Activated CD8-positive, alpha-beta memory T cell treated with anti-CD3 and anti-CD28 coated beads, Interleukin-2, amount 10 ng/mL, durations not matched to agents 7 days and 5 days (primary cell): ENCODE data around the gene IGSF6. TPM values are rescaled to one million over a fixed set of nuclear protein-coding genes. Genes with fewer than 3 reads are reported as not detected.
A peak's percentile ranks its signal among the peaks of the same experiment; 100 is the strongest.
"Not testable (repeated sequence)": the region's sequence is repeated elsewhere in the genome, so short reads cannot be mapped to it uniquely, and the experiment has no call there.

Source experiments
- ATAC-seq: fragments of 150-1000 bp; cut with Tn5 transposase; one replicate; pipeline ENCODE4 v1.10.0; 2021; ENCODE audit warnings: moderate library complexity
- CTCF ChIA-PET: fragments of 350-600 bp; sonication (Branson Sonifier 250); formaldehyde crosslinking; loops from one replicate; lab custom pipeline; 2021; ENCODE audit warnings: antibody characterized with exemption; lab: Charles Lee
- DNase-seq: peaks from one replicate; pipeline ENCODE4 v3.0.0-alpha.2; 2020
- H3K27ac Mint-ChIP-seq: one replicate; pipeline ENCODE4 v1.8.0; 2021; ENCODE audit warnings: mild to moderate bottlenecking, mixed read lengths
- H3K27me3 Mint-ChIP-seq: one replicate; pipeline ENCODE4 v1.8.0; 2021; ENCODE audit warnings: mixed read lengths
- H3K36me3 Mint-ChIP-seq: one replicate; pipeline ENCODE4 v1.8.0; 2021; ENCODE audit warnings: mild to moderate bottlenecking, mixed read lengths
- H3K4me1 Mint-ChIP-seq: one replicate; pipeline ENCODE4 v1.8.0; 2021; ENCODE audit warnings: mixed read lengths
- H3K4me3 Mint-ChIP-seq: one replicate; pipeline ENCODE4 v1.8.0; 2021; ENCODE audit warnings: mild to moderate bottlenecking, moderate library complexity, mixed read lengths
- H3K9me3 Mint-ChIP-seq: one replicate; pipeline ENCODE4 v1.8.0; 2022; ENCODE audit warnings: low read depth, mixed read lengths
- total RNA-seq, 2 experiments: library from RNA; stranded (reverse); gene quantifications; one replicate each; pipeline ENCODE4 v1.2.3, GENCODE V29; 2021

IGSF6 gene
- total RNA-seq, 2 experiments from 2014 or later, result 0.09 TPM; not detected in 1

- no peak overlapping the region for H3K27ac Mint-ChIP-seq
- DNase-seq (no peak), ATAC-seq (no peak)
- H3K9me3 Mint-ChIP-seq, result no peaks in the 10 kb centered on the region
- peaks cover 27% of the 10 kb centered on the region for H3K27me3 Mint-ChIP-seq
- no peak overlapping the region for H3K4me3 Mint-ChIP-seq
- H3K4me1 Mint-ChIP-seq, result peaks cover 2% of the 10 kb centered on the region
- CTCF ChIA-PET, result interaction anchor here (1.1 to 1.3 kb wide), 2 partner anchors 9 to 10 kb away, joined by 3 to 7 read pairs; no protein-coding TSS in a partner anchor
- peaks cover 1% of the 10 kb centered on the region for H3K36me3 Mint-ChIP-seq
Observed at GRCh38 chr16:21667575-21667974, 15.2 kb upstream of the IGSF6 start.

GRCh38 chr16:21666772-21667171 is 14.4 kb upstream of the IGSF6 start:
- no peaks in the 10 kb centered on the region for H3K9me3 Mint-ChIP-seq
- DNase-seq, result no peak
- H3K27me3 Mint-ChIP-seq, result peaks cover 27% of the 10 kb centered on the region
- CTCF ChIA-PET, result interaction anchor here (1.1 kb wide), 1 partner anchor 10 kb away, joined by 3 read pairs; no protein-coding TSS in a partner anchor
- H3K27ac Mint-ChIP-seq, result no peak overlapping the region
- no peak for ATAC-seq
- H3K4me3 Mint-ChIP-seq, result no peak overlapping the region
- peaks cover 1% of the 10 kb centered on the region for H3K36me3 Mint-ChIP-seq
- peaks cover 3% of the 10 kb centered on the region for H3K4me1 Mint-ChIP-seq

GRCh38 chr16:21664801-21665492 is 12.5 kb upstream of the IGSF6 start:
- Mint-ChIP-seq H3K36me3 (peaks cover 1% of the 10 kb centered on the region), H3K27me3 (peaks cover 23% of the 10 kb centered on the region), H3K4me1 (peaks cover 13% of the 10 kb centered on the region), H3K9me3 (no peaks in the 10 kb centered on the region), H3K27ac (no peak overlapping the region), H3K4me3 (no peak overlapping the region)
- ATAC-seq, result no peak
- CTCF ChIA-PET, result interaction anchor here (0.9 to 1.4 kb wide), 3 partner anchors 43 to 46 kb away, joined by 3 to 5 read pairs (median 4); no protein-coding TSS in a partner anchor
- DNase-seq, result no peak

GRCh38 chr16:21663889-21664647 is 11.7 kb upstream of the IGSF6 start, which contains the start of gene OTOA:
Gene OTOA, plus strand, starts transcription at chr16:21663968. Its CDS starts 14,547 bp downstream, at chr16:21678515.
- Mint-ChIP-seq H3K36me3 (peaks cover 1% of the 10 kb centered on the region), H3K27me3 (peaks cover 23% of the 10 kb centered on the region), H3K9me3 (no peaks in the 10 kb centered on the region), H3K4me3 (peak within 1 kb of the TSS; percentile 28), H3K27ac (no peak within 1 kb of the TSS), H3K4me1 (peaks cover 14% of the 10 kb centered on the region)
- no peak for DNase-seq
- CTCF ChIA-PET, result interaction anchor here (0.9 to 1.3 kb wide), 2 partner anchors 45 to 47 kb away, joined by 3 to 5 read pairs; no protein-coding TSS in a partner anchor
- no peak for ATAC-seq

GRCh38 chr16:21659124-21659523 is 6.7 kb upstream of the IGSF6 start:
- Mint-ChIP-seq H3K9me3 (no peaks in the 10 kb centered on the region), H3K4me3 (no peak overlapping the region), H3K27me3 (peaks cover 8% of the 10 kb centered on the region), H3K36me3 (peaks cover 5% of the 10 kb centered on the region), H3K27ac (no peak overlapping the region), H3K4me1 (peaks cover 35% of the 10 kb centered on the region)
- DNase-seq (no peak), ATAC-seq (no peak)
- CTCF ChIA-PET, result interaction anchor here (0.6 to 1.7 kb wide), 6 partner anchors 14 to 87 kb away, joined by 3 to 5 read pairs (median 3); no protein-coding TSS in a partner anchor

- CTCF ChIA-PET, result interaction anchor here (0.7 to 3.4 kb wide), 33 partner anchors 11 to 532 kb away, joined by 3 to 76 read pairs (median 4); partner anchors contain the start of gene UQCRC2
- peak overlapping the region; percentile 63 for H3K27ac Mint-ChIP-seq
- ATAC-seq, result peak; percentile 53
- no peak overlapping the region for H3K4me3 Mint-ChIP-seq
- no peaks in the 10 kb centered on the region for H3K9me3 Mint-ChIP-seq
- H3K27me3 Mint-ChIP-seq, result no peaks in the 10 kb centered on the region
- H3K4me1 Mint-ChIP-seq, result peaks cover 37% of the 10 kb centered on the region
- H3K36me3 Mint-ChIP-seq, result peaks cover 3% of the 10 kb centered on the region
- peak; percentile 56 for DNase-seq
Observed at GRCh38 chr16:21656795-21657768, 4.7 kb upstream of the IGSF6 start.

GRCh38 chr16:21654881-21655280 is 2.5 kb upstream of the IGSF6 start:
- H3K9me3 Mint-ChIP-seq, result no peaks in the 10 kb centered on the region
- H3K4me1 Mint-ChIP-seq, result peaks cover 31% of the 10 kb centered on the region
- no peaks in the 10 kb centered on the region for H3K27me3 Mint-ChIP-seq
- no peak for DNase-seq
- no peak overlapping the region for H3K27ac Mint-ChIP-seq
- CTCF ChIA-PET, result interaction anchor here (3.4 kb wide), 1 partner anchor 54 kb away, joined by 76 read pairs; no protein-coding TSS in a partner anchor
- peaks cover 3% of the 10 kb centered on the region for H3K36me3 Mint-ChIP-seq
- no peak for ATAC-seq
- H3K4me3 Mint-ChIP-seq, result no peak overlapping the region

GRCh38 chr16:21654466-21654865 is 2.1 kb upstream of the IGSF6 start:
- CTCF ChIA-PET, result no interaction called here
- H3K9me3 Mint-ChIP-seq, result no peaks in the 10 kb centered on the region
- H3K4me3 Mint-ChIP-seq, result no peak overlapping the region

GRCh38 chr16:21653571-21653970 is 1.2 kb upstream of the IGSF6 start:
- DNase-seq (no peak), ATAC-seq (no peak)
- Mint-ChIP-seq H3K36me3 (peaks cover 3% of the 10 kb centered on the region), H3K4me3 (no peak overlapping the region), H3K27ac (no peak overlapping the region), H3K27me3 (no peaks in the 10 kb centered on the region), H3K4me1 (peaks cover 35% of the 10 kb centered on the region), H3K9me3 (no peaks in the 10 kb centered on the region)
- CTCF ChIA-PET, result no interaction called here

More at GRCh38 chr16:21654466-21654865, 2.1 kb upstream of the IGSF6 start:
- Mint-ChIP-seq H3K36me3 (peaks cover 3% of the 10 kb centered on the region), H3K27ac (no peak overlapping the region), H3K4me1 (peaks cover 31% of the 10 kb centered on the region), H3K27me3 (no peaks in the 10 kb centered on the region)
- no peak for DNase-seq
- no peak for ATAC-seq

- Mint-ChIP-seq H3K27ac (no peak overlapping the region), H3K36me3 (peaks cover 6% of the 10 kb centered on the region), H3K27me3 (no peaks in the 10 kb centered on the region), H3K4me1 (peaks cover 38% of the 10 kb centered on the region), H3K9me3 (no peaks in the 10 kb centered on the region), H3K4me3 (no peak overlapping the region)
- ATAC-seq (no peak), DNase-seq (no peak)
- CTCF ChIA-PET, result no interaction called here
Observed at GRCh38 chr16:21651515-21651914, 893 bp downstream of the IGSF6 start.

GRCh38 chr16:21650521-21650920 is 1.9 kb downstream of the IGSF6 start:
- Mint-ChIP-seq H3K36me3 (peaks cover 3% of the 10 kb centered on the region), H3K27me3 (no peaks in the 10 kb centered on the region), H3K4me3 (no peak overlapping the region), H3K27ac (no peak overlapping the region), H3K4me1 (peaks cover 45% of the 10 kb centered on the region), H3K9me3 (no peaks in the 10 kb centered on the region)
- CTCF ChIA-PET, result interaction anchor here (0.5 kb wide), 1 partner anchor 22 kb away, joined by 4 read pairs; no protein-coding TSS in a partner anchor
- DNase-seq, result no peak
- ATAC-seq, result no peak

GRCh38 chr16:21649826-21650406 is 2.5 kb downstream of the IGSF6 start:
- not testable (repeated sequence) for H3K4me3 Mint-ChIP-seq

More at GRCh38 chr16:21649826-21650406, 2.5 kb downstream of the IGSF6 start:
- peaks cover 48% of the 10 kb centered on the region for H3K4me1 Mint-ChIP-seq
- not testable (repeated sequence) for DNase-seq, ATAC-seq, H3K27me3 Mint-ChIP-seq, H3K27ac Mint-ChIP-seq, H3K9me3 Mint-ChIP-seq, H3K36me3 Mint-ChIP-seq
- CTCF ChIA-PET, result interaction anchor here (0.5 kb wide), 1 partner anchor 21 kb away, joined by 4 read pairs; no protein-coding TSS in a partner anchor
